Activated CD8-positive, alpha-beta memory T cell treated with anti-CD3 and anti-CD28 coated beads, Interleukin-2, amount 50 U/mL, for 4 hours (primary cell): ENCODE data around the gene GNG7.

ENCODE experiments used
- DNase-seq: peaks from one replicate; pipeline ENCODE4 v3.0.0-alpha.2; 2020

The GNG7 gene

DNA sequence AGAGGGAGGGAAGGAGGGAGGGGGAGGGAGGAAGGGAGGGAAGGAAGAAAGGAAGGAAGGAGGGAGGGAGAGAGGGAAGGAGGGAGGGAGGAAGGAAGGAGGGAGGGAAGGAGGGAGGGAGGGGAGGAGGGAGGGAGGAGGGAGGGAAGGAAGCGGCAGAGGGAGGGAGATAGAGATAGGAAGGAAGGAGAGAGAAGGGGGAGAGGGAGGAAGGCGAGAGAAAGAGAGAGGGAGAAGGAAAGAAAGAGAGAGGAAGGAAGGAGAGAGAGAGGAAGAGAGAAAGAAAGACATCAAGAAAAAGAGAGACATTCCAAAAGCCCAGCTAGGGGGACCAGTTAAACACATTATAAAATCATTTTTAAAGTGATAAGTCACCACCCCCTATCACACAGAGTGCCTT lies 62.5 kb downstream of the GNG7 start:
- DNase-seq, result no peak

DNA sequence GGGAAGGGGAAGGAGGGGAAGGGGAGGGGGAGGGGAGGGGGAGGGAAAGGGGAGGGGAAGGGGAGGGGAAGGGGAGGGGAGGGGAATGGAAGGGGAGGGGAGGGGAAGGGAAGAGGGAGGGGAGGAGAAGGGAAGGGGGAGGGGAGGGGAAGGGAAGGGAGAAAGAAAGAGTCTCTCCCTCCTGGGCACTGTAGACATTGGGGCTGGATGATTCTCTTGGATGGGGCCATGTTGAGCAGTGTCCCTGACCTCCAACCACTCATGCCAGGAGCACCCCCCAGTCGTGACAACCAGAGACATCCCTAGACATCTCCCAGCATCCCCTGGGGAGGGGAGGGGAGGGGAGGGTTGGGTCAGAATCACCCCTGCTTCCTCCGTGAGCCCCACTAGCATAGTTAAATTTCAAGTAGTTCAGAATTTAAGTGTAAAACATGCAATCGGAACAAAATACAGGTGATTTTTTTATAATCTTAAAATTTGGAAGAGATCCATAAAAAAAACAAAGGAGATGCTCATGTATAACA lies 64.0 kb downstream of the GNG7 start:
- no peak for DNase-seq

DNA sequence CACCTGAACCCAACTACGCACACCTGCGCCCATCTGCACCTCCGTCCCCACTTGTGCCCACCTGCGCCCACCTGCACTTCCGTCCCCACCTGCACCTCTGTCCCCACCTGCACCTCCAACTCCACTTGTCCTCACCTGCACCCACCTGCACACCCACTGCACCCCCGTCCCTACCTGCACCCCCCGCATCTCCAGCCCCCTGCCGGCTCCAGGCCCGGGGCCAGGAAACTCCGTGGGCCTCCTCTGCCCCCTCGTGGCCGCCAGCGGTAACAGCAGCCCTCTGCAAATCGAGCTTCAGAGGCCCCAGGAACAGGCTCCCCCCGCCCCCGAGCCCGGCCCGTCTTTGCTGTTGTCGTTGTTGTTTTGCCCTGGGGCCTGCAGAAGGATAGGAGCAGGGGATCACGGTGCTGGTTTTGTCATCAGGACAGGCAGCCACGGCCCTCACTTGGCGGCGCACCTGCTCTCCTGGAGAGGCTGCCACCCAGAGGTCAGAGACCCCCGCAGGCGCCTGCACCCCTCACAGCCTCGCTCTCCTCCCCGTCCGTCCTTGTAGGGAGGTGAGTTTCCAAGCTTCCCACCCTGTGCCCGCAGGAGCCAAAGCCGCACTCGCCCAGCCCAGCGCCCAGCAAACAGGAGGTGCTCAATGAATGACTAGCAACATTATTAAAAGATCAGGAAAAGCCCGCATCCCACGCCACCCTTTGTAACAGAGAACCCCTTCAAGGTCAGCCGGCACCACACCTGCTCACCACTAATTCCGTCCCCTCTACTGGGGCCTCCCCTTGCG lies 65.4 kb downstream of the GNG7 start:
- peak; percentile 80 for DNase-seq

DNA sequence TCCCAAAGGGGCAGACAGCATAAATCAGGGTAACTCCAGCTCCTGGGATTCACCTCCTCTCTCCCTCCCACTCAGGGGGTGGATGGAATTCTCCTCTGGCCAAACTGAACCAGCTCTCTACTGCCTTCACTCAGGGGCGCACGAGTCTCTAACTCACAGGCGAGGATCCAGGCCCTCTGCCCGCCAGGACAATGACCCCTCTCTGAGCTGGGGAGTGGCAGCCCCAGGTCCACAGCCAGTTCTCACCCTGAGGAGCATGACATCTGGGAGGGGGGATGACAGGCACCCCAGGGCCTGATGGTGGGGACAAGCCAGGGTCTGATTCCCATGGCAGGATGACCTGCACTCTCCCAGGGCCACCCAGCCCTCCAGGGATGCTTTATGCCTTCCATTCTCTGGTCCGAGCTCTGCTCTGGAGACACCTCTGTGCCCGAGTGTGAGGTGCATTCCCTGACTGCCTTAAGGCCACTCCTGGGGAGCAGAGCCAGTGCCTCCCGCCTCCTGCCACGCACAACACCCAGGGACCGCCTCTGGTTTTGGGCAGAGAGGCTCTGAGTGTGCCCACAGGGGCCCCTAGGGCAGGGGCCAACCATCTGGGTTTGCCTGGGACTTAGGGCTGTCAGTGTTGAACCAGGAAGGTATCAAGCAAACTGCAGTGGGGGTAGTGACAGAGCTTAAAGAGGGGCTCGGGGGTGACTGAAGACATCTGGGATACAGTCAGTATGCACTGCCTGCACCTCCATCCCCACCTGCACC lies 66.2 kb downstream of the GNG7 start:
- no peak for DNase-seq

DNA sequence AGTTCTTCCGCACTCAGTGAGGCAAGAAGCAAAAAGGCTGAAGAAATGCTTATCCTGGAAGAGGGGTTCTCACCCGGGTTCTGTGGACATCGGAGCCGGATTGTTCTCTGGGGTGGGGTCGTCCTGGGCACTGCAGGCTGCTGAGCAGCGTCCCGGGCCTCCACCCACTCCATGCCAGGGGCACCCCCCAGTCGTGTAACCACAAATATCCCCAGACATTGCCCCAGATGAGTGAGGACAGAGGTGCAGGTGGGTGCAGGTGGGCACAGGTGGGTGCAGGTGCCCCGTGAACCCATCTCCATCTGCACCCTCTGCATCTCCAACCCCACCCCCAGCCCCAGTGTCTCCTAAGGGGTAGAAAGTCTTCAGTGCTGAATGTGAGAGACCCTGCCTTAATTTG lies 67.5 kb downstream of the GNG7 start:
- no peak for DNase-seq

DNA sequence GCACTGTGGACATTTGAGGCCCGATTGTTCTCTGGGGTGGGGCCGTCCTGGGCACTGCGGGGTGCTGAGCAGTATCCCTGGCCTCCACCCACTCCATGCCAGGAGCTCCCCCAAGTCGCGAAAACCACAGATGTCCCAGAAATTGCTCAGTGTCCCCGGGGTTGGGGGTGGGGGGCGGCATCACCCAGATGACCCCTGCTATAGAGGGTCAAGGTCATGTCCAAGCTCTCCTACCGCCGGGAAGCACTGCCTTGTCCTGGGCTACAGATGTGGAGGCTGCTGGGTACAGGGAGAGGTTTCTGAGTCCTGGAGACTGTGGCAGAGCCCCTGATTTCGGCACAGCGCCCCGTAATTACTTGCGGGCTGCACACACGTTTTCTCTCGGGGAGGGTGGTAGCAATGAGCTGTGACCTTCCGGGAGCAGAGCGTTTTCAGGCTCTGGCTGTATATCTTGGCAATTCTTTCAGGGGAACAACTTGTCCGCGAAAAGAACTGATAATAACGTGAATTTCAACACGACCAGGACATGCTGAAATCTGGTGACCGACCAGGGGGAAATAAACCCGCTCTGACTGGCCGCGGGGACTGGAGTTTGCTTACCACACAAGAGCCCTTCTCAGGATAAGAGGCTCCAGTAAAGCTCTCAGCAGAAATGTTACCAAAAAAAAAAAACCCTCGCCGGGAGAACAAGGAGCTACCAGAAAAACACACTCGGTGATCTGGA lies 68.1 kb downstream of the GNG7 start:
- no peak for DNase-seq

DNA sequence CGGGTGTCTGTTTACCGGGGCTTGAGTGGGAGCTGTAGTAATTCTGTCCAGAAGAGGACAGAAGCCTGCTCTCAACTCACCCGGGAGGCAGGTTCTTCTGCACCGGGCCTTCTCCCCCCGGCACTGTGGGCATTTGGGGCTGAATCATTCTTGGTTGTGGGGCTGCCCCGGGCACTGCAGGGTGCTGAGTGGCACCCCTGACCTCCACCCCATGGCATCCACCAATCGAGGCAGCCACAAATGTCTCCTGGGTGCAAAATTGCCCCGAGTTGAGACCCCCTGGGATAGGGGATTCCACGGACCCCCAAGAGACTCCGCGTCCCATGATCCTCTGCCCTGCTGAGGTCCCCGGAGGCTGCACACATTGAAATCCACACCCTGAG lies 68.8 kb downstream of the GNG7 start:
- no peak for DNase-seq

DNA sequence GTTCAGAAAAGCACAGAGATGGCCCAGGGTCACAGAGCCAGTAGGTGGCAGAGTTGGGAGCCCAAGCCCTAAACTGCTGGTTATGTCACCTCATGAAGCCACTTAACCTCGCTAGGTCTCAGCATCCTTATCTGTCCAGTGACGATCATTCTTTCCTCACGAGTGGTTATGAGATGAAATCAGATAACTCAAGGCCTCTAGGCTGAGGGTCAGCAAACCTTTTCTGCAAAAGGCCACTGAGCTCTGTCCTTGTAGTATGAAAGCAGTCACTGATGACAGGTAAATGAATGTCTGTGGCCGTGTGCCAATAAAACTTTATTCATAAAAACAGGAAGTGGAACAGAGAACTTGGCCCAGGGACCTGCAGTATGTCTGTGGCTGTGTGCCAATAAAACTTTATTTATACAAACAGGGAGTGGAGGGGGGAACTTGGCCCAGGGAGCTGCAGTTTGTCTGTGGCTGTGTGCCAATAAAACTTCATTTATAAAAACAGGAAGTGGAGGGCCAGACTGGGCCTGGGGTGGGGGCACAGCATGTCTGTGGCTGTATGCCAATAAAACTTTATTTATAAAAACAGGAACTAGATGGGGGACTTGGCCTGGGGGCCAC lies 71.2 kb downstream of the GNG7 start:
- no peak for DNase-seq

- DNase-seq, result no peak
Observed at GRCh38 chr19:2630352-2631001, 72.0 kb downstream of the GNG7 start.

GRCh38 chr19:2629491-2630351 lies 72.8 kb downstream of the GNG7 start:
- no peak for DNase-seq

DNA sequence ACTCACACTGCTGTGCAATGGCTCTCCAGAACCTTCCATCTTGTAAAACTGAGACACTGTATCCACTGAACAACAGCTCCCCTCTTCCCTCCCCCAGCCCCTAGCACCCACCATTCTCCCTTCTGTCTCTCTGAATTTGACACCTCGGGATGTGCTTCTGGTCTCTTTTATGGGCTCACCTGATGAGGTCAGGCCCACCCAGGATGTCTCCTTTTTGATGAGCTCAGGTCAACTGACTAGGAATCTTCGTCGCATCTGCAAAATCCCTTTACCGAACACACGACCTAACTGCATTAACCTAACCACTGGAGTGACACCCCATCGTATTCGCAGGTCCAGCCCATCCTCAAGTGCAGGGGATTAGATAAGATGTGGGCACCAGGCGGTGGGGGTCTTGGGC lies 73.9 kb downstream of the GNG7 start:
- no peak for DNase-seq

- no peak for DNase-seq
Observed at GRCh38 chr19:2627855-2628254, 74.6 kb downstream of the GNG7 start.

GRCh38 chr19:2627319-2627829 lies 75.1 kb downstream of the GNG7 start:
- peak; percentile 44 for DNase-seq

DNA sequence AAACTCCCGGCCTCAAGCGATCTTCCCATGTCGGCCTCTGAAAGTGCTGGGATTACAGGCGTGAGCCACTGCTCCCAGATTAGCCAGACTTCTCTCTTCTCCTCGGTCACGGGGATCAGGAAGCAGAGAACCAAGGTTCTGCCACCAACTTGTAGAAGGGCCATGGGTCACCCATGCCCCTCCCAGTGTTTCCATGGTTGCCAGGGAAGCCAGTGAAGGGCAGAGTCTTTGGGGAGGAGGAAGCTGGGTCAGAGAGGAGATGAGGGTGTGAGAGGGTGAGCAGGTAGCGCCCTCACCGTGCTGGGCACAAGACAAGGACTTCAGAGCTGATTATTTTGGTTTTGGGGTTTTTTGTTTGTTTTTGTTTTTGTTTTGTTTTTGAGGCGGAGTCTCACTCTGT lies 77.1 kb downstream of the GNG7 start:
- DNase-seq, result no peak

GRCh38 chr19:2624537-2625091 lies 77.9 kb downstream of the GNG7 start:
- no peak for DNase-seq

DNA sequence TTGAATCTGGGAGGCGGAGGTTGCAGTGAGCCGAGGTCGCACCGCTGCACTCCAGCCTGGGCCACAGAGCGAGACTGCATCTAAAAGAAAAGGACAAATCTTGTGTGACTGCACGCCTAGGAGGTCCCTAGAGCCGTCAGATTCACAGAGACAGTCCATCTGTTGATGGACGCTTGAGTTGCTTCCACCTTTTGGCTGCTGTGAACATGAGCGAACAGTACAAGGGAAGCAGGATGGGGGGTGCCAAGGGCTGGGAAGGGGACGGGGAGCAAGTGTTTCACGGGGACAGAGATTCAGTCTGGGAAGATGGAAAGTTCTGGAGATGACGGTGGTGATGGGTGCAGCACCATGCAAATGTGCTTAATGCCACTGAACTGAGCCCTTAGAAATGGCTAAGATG lies 78.7 kb downstream of the GNG7 start:
- DNase-seq, result no peak

- peak; percentile 56 for DNase-seq
Observed at GRCh38 chr19:2622371-2622961, 80.0 kb downstream of the GNG7 start.

DNA sequence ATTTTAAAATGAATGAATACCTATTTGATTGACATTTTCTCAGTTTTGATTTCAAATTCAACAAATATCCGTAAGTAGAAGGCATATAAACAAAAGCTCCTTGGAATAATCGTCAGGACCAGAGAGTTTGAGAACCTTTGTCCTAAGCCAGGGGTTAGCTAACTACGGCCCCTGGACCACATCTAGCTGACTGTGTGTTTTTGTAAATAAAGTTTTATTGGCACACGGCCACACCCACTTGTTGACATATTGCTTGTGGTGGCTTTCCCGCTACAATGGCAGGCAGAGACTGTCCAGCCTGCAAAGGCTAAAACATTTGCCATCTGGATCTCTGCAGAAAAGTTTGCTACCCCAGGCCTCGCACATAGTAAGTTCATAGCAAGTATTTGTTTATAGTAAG lies 83.4 kb downstream of the GNG7 start:
- no peak for DNase-seq

- peak; percentile 84 for DNase-seq
Observed at GRCh38 chr19:2618611-2619010, 83.9 kb downstream of the GNG7 start.

- no peak for DNase-seq
Observed at GRCh38 chr19:2617393-2618165, 84.9 kb downstream of the GNG7 start.
